SH-SY5Y (cell line): ENCODE results near the gene SPANXN2.

Experiments
- GATA2 ChIP-seq: IDR thresholded peaks from 2 replicates; pipeline ENCODE4 v1.6.1; 2011; ENCODE audit warnings: mild to moderate bottlenecking, low read depth, low read length
- GATA3 ChIP-seq: IDR thresholded peaks from 2 replicates; pipeline ENCODE4 v1.6.1; 2011; ENCODE audit warnings: low read depth, mild to moderate bottlenecking, low read length, moderate library complexity

- TF ChIP-seq GATA3 = no peak
- TF ChIP-seq GATA2 = no peak
These were observed 56.2 kb downstream of the SPANXN2 start for GRCh38 chrX:143664302-143664701.
